Prostate gland (tissue), 2 donors: ENCODE data around the gene ANKK1.

Experiments used
- POLR2A ChIP-seq: fragments of 450-650 bp; IDR thresholded peaks from one replicate; pipeline ENCODE4 v1.6.1; 2016; ENCODE audit warnings: antibody characterized with exemption, mild to moderate bottlenecking
- POLR2AphosphoS5 ChIP-seq: sonication (generic); formaldehyde crosslinking; IDR thresholded peaks from one replicate; pipeline ENCODE4 v1.6.1; 2017; ENCODE audit warnings: antibody characterized with exemption
- TF ChIP-seq, protein P1 (sequence below), 4 experiments: fragments of 200-600 bp in 2 of 4; fragments of 450-650 bp in 2 of 4; sonication (generic) in 2 of 4; IDR thresholded peaks; 1 replicate in 3 of 4; 2 replicates in 1 of 4; pipeline ENCODE4 v1.5.1; 2016 to 2019; ENCODE audit warnings: antibody characterized with exemption in 4 of 4, mild to moderate bottlenecking in 2 of 4, moderate library complexity in 2 of 4

DNA sequence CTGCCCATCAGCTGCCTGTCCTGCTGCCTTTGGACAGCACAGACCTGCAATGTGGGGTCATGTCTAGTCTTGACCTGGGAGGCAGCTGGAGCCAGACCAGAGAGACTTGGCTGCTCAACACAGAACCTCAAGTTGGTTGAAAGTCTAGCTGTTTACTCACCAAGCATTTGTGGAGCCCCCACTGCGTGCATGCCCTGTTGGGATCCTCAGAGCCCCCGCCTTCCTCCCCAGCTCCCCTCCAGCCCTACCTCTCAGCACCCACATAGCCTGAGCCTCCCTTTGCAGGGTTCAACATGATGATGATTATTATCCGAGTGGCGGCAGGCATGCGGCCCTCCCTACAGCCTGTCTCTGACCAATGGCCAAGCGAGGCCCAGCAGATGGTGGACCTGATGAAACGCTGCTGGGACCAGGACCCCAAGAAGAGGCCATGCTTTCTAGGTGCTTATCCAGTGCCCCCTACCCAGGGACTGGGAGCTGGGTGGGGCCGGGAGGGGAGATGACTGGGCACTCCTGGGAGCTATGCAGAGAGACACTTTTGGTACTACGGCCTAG, 8.3 kb downstream of the ANKK1 start:
- TF ChIP-seq, protein P1, sequence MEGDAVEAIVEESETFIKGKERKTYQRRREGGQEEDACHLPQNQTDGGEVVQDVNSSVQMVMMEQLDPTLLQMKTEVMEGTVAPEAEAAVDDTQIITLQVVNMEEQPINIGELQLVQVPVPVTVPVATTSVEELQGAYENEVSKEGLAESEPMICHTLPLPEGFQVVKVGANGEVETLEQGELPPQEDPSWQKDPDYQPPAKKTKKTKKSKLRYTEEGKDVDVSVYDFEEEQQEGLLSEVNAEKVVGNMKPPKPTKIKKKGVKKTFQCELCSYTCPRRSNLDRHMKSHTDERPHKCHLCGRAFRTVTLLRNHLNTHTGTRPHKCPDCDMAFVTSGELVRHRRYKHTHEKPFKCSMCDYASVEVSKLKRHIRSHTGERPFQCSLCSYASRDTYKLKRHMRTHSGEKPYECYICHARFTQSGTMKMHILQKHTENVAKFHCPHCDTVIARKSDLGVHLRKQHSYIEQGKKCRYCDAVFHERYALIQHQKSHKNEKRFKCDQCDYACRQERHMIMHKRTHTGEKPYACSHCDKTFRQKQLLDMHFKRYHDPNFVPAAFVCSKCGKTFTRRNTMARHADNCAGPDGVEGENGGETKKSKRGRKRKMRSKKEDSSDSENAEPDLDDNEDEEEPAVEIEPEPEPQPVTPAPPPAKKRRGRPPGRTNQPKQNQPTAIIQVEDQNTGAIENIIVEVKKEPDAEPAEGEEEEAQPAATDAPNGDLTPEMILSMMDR (IDR thresholded peaks at IDR 0.05) = no peak
- TF ChIP-seq POLR2A = no peak
- no peak for TF ChIP-seq POLR2AphosphoS5
